NCI-H345 treated with DMSO at 0.1 percent for 48 hours (cell line): ENCODE results near the gene MEIKIN.

Source experiments
- DNase-seq: peaks from one replicate; lab custom pipeline; 2025; ENCODE audit not compliant: unreplicated experiment; lab: John Stamatoyannopoulos, UW

The MEIKIN gene

GRCh38 chr5:131974016-131974415 lies 28.6 kb upstream of the MEIKIN start:
- no peak for DNase-seq

- DNase-seq: no peak
Observed at GRCh38 chr5:131973089-131973712, 27.7 kb upstream of the MEIKIN start.

GRCh38 chr5:131968396-131968954 lies 23.0 kb upstream of the MEIKIN start:
- DNase-seq: no peak

GRCh38 chr5:131966551-131966950 lies 21.1 kb upstream of the MEIKIN start:
- DNase-seq: no peak

- no peak for DNase-seq
Observed at GRCh38 chr5:131965826-131966415, 20.5 kb upstream of the MEIKIN start.

- no peak for DNase-seq
Observed at GRCh38 chr5:131959906-131960305, 14.4 kb upstream of the MEIKIN start.

- no peak for DNase-seq
Observed at GRCh38 chr5:131959136-131959535, 13.7 kb upstream of the MEIKIN start.

- DNase-seq: no peak
Observed at GRCh38 chr5:131957721-131958441, 12.4 kb upstream of the MEIKIN start.

- no peak for DNase-seq
Observed at GRCh38 chr5:131953969-131954368, 8.5 kb upstream of the MEIKIN start.

- DNase-seq: no peak
Observed at GRCh38 chr5:131952301-131952857, 6.9 kb upstream of the MEIKIN start.

GRCh38 chr5:131950706-131951105 lies 5.2 kb upstream of the MEIKIN start:
- no peak for DNase-seq

- no peak for DNase-seq
Observed at GRCh38 chr5:131947445-131947844, 2.0 kb upstream of the MEIKIN start.

- no peak for DNase-seq
Observed at GRCh38 chr5:131944702-131945550, 537 bp downstream of the MEIKIN start.

GRCh38 chr5:131943916-131944315 lies 1.5 kb downstream of the MEIKIN start:
- DNase-seq: no peak

GRCh38 chr5:131942016-131942415 lies 3.4 kb downstream of the MEIKIN start:
- no peak for DNase-seq

- DNase-seq: no peak
Observed at GRCh38 chr5:131939690-131940345, 5.6 kb downstream of the MEIKIN start.

- no peak for DNase-seq
Observed at GRCh38 chr5:131932235-131932634, 13.2 kb downstream of the MEIKIN start.

- no peak for DNase-seq
Observed at GRCh38 chr5:131928957-131929356, 16.5 kb downstream of the MEIKIN start.

- no peak for DNase-seq
Observed at GRCh38 chr5:131926168-131926567, 19.3 kb downstream of the MEIKIN start.

- DNase-seq: no peak
Observed at GRCh38 chr5:131916481-131916880, 29.0 kb downstream of the MEIKIN start.
